Measurements from ENCODE around the gene TMEM94.

DNA sequence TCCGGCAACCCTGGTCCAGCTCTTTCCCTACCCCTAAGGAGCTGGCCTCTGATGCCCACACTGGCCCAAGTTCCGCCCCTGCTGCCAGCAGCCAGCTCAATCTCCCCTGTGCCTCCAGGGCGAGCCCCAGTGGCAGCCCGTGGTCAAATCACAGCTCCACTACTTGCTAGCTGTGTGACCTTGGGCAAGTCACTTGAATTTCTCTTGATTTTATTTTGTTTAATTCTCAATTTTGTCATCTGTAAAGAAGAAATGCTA lies 48.6 kb downstream of the TMEM94 start:
- TF ChIP-seq, protein P1, sequence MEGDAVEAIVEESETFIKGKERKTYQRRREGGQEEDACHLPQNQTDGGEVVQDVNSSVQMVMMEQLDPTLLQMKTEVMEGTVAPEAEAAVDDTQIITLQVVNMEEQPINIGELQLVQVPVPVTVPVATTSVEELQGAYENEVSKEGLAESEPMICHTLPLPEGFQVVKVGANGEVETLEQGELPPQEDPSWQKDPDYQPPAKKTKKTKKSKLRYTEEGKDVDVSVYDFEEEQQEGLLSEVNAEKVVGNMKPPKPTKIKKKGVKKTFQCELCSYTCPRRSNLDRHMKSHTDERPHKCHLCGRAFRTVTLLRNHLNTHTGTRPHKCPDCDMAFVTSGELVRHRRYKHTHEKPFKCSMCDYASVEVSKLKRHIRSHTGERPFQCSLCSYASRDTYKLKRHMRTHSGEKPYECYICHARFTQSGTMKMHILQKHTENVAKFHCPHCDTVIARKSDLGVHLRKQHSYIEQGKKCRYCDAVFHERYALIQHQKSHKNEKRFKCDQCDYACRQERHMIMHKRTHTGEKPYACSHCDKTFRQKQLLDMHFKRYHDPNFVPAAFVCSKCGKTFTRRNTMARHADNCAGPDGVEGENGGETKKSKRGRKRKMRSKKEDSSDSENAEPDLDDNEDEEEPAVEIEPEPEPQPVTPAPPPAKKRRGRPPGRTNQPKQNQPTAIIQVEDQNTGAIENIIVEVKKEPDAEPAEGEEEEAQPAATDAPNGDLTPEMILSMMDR (conservative IDR thresholded peaks at IDR 0.05; ENCODE audit: low read depth, low read length) = no peak
- TF ChIP-seq EZH2 (IDR thresholded peaks at IDR 0.05; ENCODE audit: borderline replicate concordance, low read depth, low read length, poor library complexity, severe bottlenecking) = no peak

Data from A673 (cell line).